ENCODE data around the gene ANTKMT. TPM values are rescaled to one million over a fixed set of nuclear protein-coding genes. Genes with fewer than 3 reads are reported as not detected.
A peak's percentile ranks its signal among the peaks of the same experiment; 100 is the strongest.

Gene ANTKMT
- total RNA-seq, 1 donor from 2014 or later, result 22.6 TPM

- Histone ChIP-seq H3K27me3 (ENCODE audit: insufficient read depth, low read length) (no peaks in the 10 kb centered on the region), H2AFZ (ENCODE audit: low read depth, low read length) (peak overlapping the region; percentile 47), H3K4me1 (ENCODE audit: insufficient read depth, low read length) (peaks cover 12% of the 10 kb centered on the region), H3K4me3 (ENCODE audit: insufficient read depth, low read depth, low read length) (peak overlapping the region; percentile 28), H3K36me3 (ENCODE audit: insufficient read depth, low read length) (no peaks in the 10 kb centered on the region), H3K9ac (ENCODE audit: low read length) (peak overlapping the region; percentile 35), H3K9me3 (ENCODE audit: insufficient read depth, low read depth, low read length) (no peaks in the 10 kb centered on the region), H4K20me1 (ENCODE audit: insufficient read depth, low read length) (peaks cover 3% of the 10 kb centered on the region), H3K79me2 (ENCODE audit: insufficient read depth, low read length) (no peaks in the 10 kb centered on the region), H3K4me2 (ENCODE audit: low read length) (peak overlapping the region; percentile 94), H3K27ac (ENCODE audit: low read depth, low read length) (no peak overlapping the region)
- Mint-ChIP-seq H3K27ac (ENCODE audit: unreplicated experiment) (no peak overlapping the region), H3K9me3 (ENCODE audit: unreplicated experiment) (no peaks in the 10 kb centered on the region), H3K27me3 (ENCODE audit: low read depth, unreplicated experiment) (no peaks in the 10 kb centered on the region), H3K4me1 (ENCODE audit: low read depth, unreplicated experiment) (no peaks in the 10 kb centered on the region), H3K4me3 (ENCODE audit: unreplicated experiment) (peak overlapping the region; percentile 57), H3K36me3 (ENCODE audit: low read depth, unreplicated experiment) (peaks cover 5% of the 10 kb centered on the region)
- no peak for FAIRE-seq
- peak; percentile 63 for DNase-seq (ENCODE audit: low read depth)
- TF ChIP-seq EZH2 (IDR thresholded peaks at IDR 0.05; ENCODE audit: insufficient read depth, low read length) (no peak), CTCF (IDR thresholded peaks at IDR 0.05; ENCODE audit: insufficient read depth, low read depth, low read length) (no peak)
Measured at GRCh38 chr16:728131-728889, 7.4 kb downstream of the ANTKMT start.

- Histone ChIP-seq H3K4me1 (ENCODE audit: insufficient read depth, low read length) (peaks cover 12% of the 10 kb centered on the region), H3K79me2 (ENCODE audit: insufficient read depth, low read length) (no peaks in the 10 kb centered on the region), H3K4me3 (ENCODE audit: insufficient read depth, low read depth, low read length) (peak overlapping the region; percentile 28), H3K9ac (ENCODE audit: low read length) (peak overlapping the region; percentile 35), H2AFZ (ENCODE audit: low read depth, low read length) (no peak overlapping the region), H4K20me1 (ENCODE audit: insufficient read depth, low read length) (peaks cover under 1% of the 10 kb centered on the region), H3K36me3 (ENCODE audit: insufficient read depth, low read length) (no peaks in the 10 kb centered on the region), H3K9me3 (ENCODE audit: insufficient read depth, low read depth, low read length) (no peaks in the 10 kb centered on the region), H3K27me3 (ENCODE audit: insufficient read depth, low read length) (no peaks in the 10 kb centered on the region), H3K27ac (ENCODE audit: low read depth, low read length) (no peak overlapping the region), H3K4me2 (ENCODE audit: low read length) (peak overlapping the region; percentile 94)
- no peaks in the 10 kb centered on the region for H3K4me1 Mint-ChIP-seq (ENCODE audit: low read depth, unreplicated experiment)
- no peak overlapping the region for H3K27ac Mint-ChIP-seq (ENCODE audit: unreplicated experiment)
- FAIRE-seq, result no peak
- H3K4me3 Mint-ChIP-seq (ENCODE audit: unreplicated experiment), result peak overlapping the region; percentile 34
- H3K27me3 Mint-ChIP-seq (ENCODE audit: low read depth, unreplicated experiment), result no peaks in the 10 kb centered on the region
- no peaks in the 10 kb centered on the region for H3K9me3 Mint-ChIP-seq (ENCODE audit: unreplicated experiment)
- DNase-seq (ENCODE audit: low read depth), result no peak
- H3K36me3 Mint-ChIP-seq (ENCODE audit: low read depth, unreplicated experiment), result peaks cover 5% of the 10 kb centered on the region
- no peak for TF ChIP-seq CTCF (IDR thresholded peaks at IDR 0.05; ENCODE audit: insufficient read depth, low read depth, low read length)
- TF ChIP-seq EZH2 (IDR thresholded peaks at IDR 0.05; ENCODE audit: insufficient read depth, low read length), result no peak
Measured at GRCh38 chr16:728890-729744, 8.2 kb downstream of the ANTKMT start.

Measured in astrocyte (in vitro differentiated cells and primary cell).